ENCODE results near the gene ZNF205.
"Not testable (repeated sequence)": the region's sequence is repeated elsewhere in the genome, so short reads cannot be mapped to it uniquely, and the experiment has no call there.

ZNF205 gene

GRCh38 chr16:3065742-3066439 is 46.5 kb upstream of the ZNF205 start:
- Histone ChIP-seq H3K9me3 (ENCODE audit: low read length) (no peaks in the 10 kb centered on the region), H3K9ac (ENCODE audit: low read length) (no peak overlapping the region), H4K20me1 (ENCODE audit: insufficient read depth, low read length) (no peaks in the 10 kb centered on the region), H3F3A (ENCODE audit: insufficient read depth, low read length) (no peaks in the 10 kb centered on the region), H3K4me3 (ENCODE audit: low read depth, low read length, poor library complexity, severe bottlenecking) (no peak overlapping the region), H3K4me1 (ENCODE audit: insufficient read depth, low read length, severe bottlenecking) (no peaks in the 10 kb centered on the region), H3K36me3 (ENCODE audit: insufficient read depth, low read length) (no peaks in the 10 kb centered on the region; the same call in 1 of the 2 replicates), H3K79me2 (ENCODE audit: insufficient read depth, low read length) (no peaks in the 10 kb centered on the region), H3K9me2 (ENCODE audit: low read depth, low read length) (no peaks in the 10 kb centered on the region), H3K4me2 (ENCODE audit: low read length) (no peak overlapping the region), H3K27ac (ENCODE audit: low read depth, low read length, poor library complexity, severe bottlenecking) (no peak overlapping the region), H3K27me3 (ENCODE audit: insufficient read depth, low read length) (no peaks in the 10 kb centered on the region; the same call in 1 of the 2 replicates), H2AFZ (ENCODE audit: low read length) (no peak overlapping the region)
- TF ChIP-seq CTCF (IDR thresholded peaks at IDR 0.05; ENCODE audit: low read length) (no peak), EZH2 (IDR thresholded peaks at IDR 0.05; ENCODE audit: borderline replicate concordance, low read length) (no peak)

GRCh38 chr16:3066440-3066748 is 46.0 kb upstream of the ZNF205 start:
- no peaks in the 10 kb centered on the region for H3K79me2 ChIP-seq (ENCODE audit: insufficient read depth, low read length)
- H3K4me3 ChIP-seq (ENCODE audit: low read depth, low read length, poor library complexity, severe bottlenecking): no peak overlapping the region
- no peaks in the 10 kb centered on the region for H3K4me1 ChIP-seq (ENCODE audit: insufficient read depth, low read length, severe bottlenecking)
- no peaks in the 10 kb centered on the region; the same call in 1 of the 2 replicates for H3K27me3 ChIP-seq (ENCODE audit: insufficient read depth, low read length)
- no peaks in the 10 kb centered on the region; the same call in 1 of the 2 replicates for H3K36me3 ChIP-seq (ENCODE audit: insufficient read depth, low read length)
- H3K27ac ChIP-seq (ENCODE audit: low read depth, low read length, poor library complexity, severe bottlenecking): no peak overlapping the region
- no peaks in the 10 kb centered on the region for H4K20me1 ChIP-seq (ENCODE audit: insufficient read depth, low read length)
- no peaks in the 10 kb centered on the region for H3K9me2 ChIP-seq (ENCODE audit: low read depth, low read length)
- no peaks in the 10 kb centered on the region for H3F3A ChIP-seq (ENCODE audit: insufficient read depth, low read length)
- no peak overlapping the region for H3K9ac ChIP-seq (ENCODE audit: low read length)
- H3K4me2 ChIP-seq (ENCODE audit: low read length): no peak overlapping the region
- no peak overlapping the region for H2AFZ ChIP-seq (ENCODE audit: low read length)
- no peak for TF ChIP-seq EZH2 (IDR thresholded peaks at IDR 0.05; ENCODE audit: borderline replicate concordance, low read length)
- no peak for TF ChIP-seq CTCF (IDR thresholded peaks at IDR 0.05; ENCODE audit: low read length)
- no peaks in the 10 kb centered on the region for H3K9me3 ChIP-seq (ENCODE audit: low read length)

DNA sequence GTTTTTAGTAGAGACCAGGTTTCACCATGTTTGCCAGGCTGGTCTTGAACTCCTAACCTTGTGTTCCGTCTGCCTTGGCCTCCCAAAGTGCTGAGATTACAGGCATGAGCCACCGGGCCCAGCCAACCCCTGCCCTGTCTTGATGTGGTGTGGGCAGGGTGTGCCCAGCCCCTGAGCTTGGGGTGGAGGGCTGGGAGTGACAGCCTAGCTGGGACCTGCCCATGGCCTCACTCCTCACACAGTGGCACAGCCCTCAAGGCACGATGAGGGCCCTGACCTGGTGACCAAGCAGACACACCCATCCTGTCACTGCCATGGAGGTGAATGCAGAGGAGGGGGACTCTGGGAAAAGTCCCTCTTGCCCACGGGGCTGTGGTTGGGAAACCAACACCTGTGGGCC is 43.9 kb upstream of the ZNF205 start:
- H3F3A ChIP-seq (ENCODE audit: insufficient read depth, low read length): no peaks in the 10 kb centered on the region
- no peaks in the 10 kb centered on the region for H3K79me2 ChIP-seq (ENCODE audit: insufficient read depth, low read length)
- no peak overlapping the region for H3K4me3 ChIP-seq (ENCODE audit: low read depth, low read length, poor library complexity, severe bottlenecking)
- no peak overlapping the region for H3K27ac ChIP-seq (ENCODE audit: low read depth, low read length, poor library complexity, severe bottlenecking)
- no peaks in the 10 kb centered on the region for H3K4me1 ChIP-seq (ENCODE audit: insufficient read depth, low read length, severe bottlenecking)
- H4K20me1 ChIP-seq (ENCODE audit: insufficient read depth, low read length): no peaks in the 10 kb centered on the region
- H3K9me2 ChIP-seq (ENCODE audit: low read depth, low read length): no peaks in the 10 kb centered on the region
- H3K9ac ChIP-seq (ENCODE audit: low read length): no peak overlapping the region
- H3K27me3 ChIP-seq (ENCODE audit: insufficient read depth, low read length): no peaks in the 10 kb centered on the region; the same call in 1 of the 2 replicates
- no peaks in the 10 kb centered on the region; the same call in 1 of the 2 replicates for H3K36me3 ChIP-seq (ENCODE audit: insufficient read depth, low read length)
- H3K9me3 ChIP-seq (ENCODE audit: low read length): no peaks in the 10 kb centered on the region
- TF ChIP-seq EZH2 (IDR thresholded peaks at IDR 0.05; ENCODE audit: borderline replicate concordance, low read length) (no peak), CTCF (IDR thresholded peaks at IDR 0.05; ENCODE audit: low read length) (no peak)
- no peak overlapping the region for H2AFZ ChIP-seq (ENCODE audit: low read length)
- no peak overlapping the region for H3K4me2 ChIP-seq (ENCODE audit: low read length)

- H3K36me3 ChIP-seq (ENCODE audit: insufficient read depth, low read length); H3K27ac ChIP-seq (ENCODE audit: low read depth, low read length, poor library complexity, severe bottlenecking); H3K4me2 ChIP-seq (ENCODE audit: low read length); H3K4me1 ChIP-seq (ENCODE audit: insufficient read depth, low read length, severe bottlenecking); H3K4me3 ChIP-seq (ENCODE audit: low read depth, low read length, poor library complexity, severe bottlenecking); H4K20me1 ChIP-seq (ENCODE audit: insufficient read depth, low read length); H3K27me3 ChIP-seq (ENCODE audit: insufficient read depth, low read length); H3K9me2 ChIP-seq (ENCODE audit: low read depth, low read length); H3K9me3 ChIP-seq (ENCODE audit: low read length); H3K9ac ChIP-seq (ENCODE audit: low read length); H3K79me2 ChIP-seq (ENCODE audit: insufficient read depth, low read length); H3F3A ChIP-seq (ENCODE audit: insufficient read depth, low read length); H2AFZ ChIP-seq (ENCODE audit: low read length): not testable (repeated sequence)
Measured at GRCh38 chr16:3069146-3069545, 43.2 kb upstream of the ZNF205 start.
